Suprapubic skin (tissue), 3 donors: ENCODE measurements around the gene MIB2.

Source experiments
- CTCF ChIP-seq, 2 donors: fragments of 200-600 bp in 1 of 2; fragments of 450-650 bp in 1 of 2; sonication (generic) in 1 of 2; IDR thresholded peaks; one replicate each; pipeline ENCODE4 v1.5.1; 2016 to 2019; ENCODE audit warnings: antibody characterized with exemption in 2 of 2, mild to moderate bottlenecking in 1 of 2, moderate library complexity in 1 of 2
- EP300 ChIP-seq: sonication (generic); formaldehyde crosslinking; IDR thresholded peaks from one replicate; pipeline ENCODE4 v1.6.1; 2017; ENCODE audit warnings: antibody characterized with exemption

GRCh38 chr1:1670866-1671265 lies 55.6 kb downstream of the MIB2 start:
- no peak for TF ChIP-seq CTCF (IDR thresholded peaks at IDR 0.05)
- TF ChIP-seq EP300 = no peak
